ENCODE measurements around the gene TBC1D3B. TPM values are rescaled to one million over a fixed set of nuclear protein-coding genes. Genes with fewer than 3 reads are reported as not detected.
"Not testable (repeated sequence)": the region's sequence is repeated elsewhere in the genome, so short reads cannot be mapped to it uniquely, and the experiment has no call there.

The TBC1D3B gene
- total RNA-seq, 1 donor from 2014 or later: 1.9 TPM

- DNase-seq: no peak
Measured at GRCh38 chr17:36127911-36128310, 48.5 kb downstream of the TBC1D3B start.

GRCh38 chr17:36127199-36127893 lies 49.1 kb downstream of the TBC1D3B start:
- DNase-seq: no peak

- no peak for DNase-seq
Measured at GRCh38 chr17:36124879-36125824, 51.3 kb downstream of the TBC1D3B start.

- DNase-seq: no peak
Measured at GRCh38 chr17:36123431-36123830, 53.0 kb downstream of the TBC1D3B start.

GRCh38 chr17:36121099-36121498 lies 55.3 kb downstream of the TBC1D3B start:
- not testable (repeated sequence) for DNase-seq

GRCh38 chr17:36120221-36120620 lies 56.2 kb downstream of the TBC1D3B start:
- no peak for DNase-seq

- DNase-seq: no peak
Measured at GRCh38 chr17:36118477-36119353, 57.7 kb downstream of the TBC1D3B start.

- DNase-seq: no peak
Measured at GRCh38 chr17:36117505-36118382, 58.7 kb downstream of the TBC1D3B start.

Other genes starting within 250 kb of the TBC1D3B start
- 0.62 TPM for gene RDM1, start 245.9 kb downstream of the TBC1D3B start, total RNA-seq
- gene LYZL6, start 232.9 kb downstream of the TBC1D3B start, total RNA-seq: not detected
- not detected for gene CCL16, start 195.1 kb downstream of the TBC1D3B start, total RNA-seq
- gene CCL14, start 189.9 kb downstream of the TBC1D3B start, total RNA-seq: not detected
- gene CCL15, start 175.1 kb downstream of the TBC1D3B start, total RNA-seq: not detected
- gene CCL23, start 158.7 kb downstream of the TBC1D3B start, total RNA-seq: not detected
- gene CCL18, start 112.4 kb downstream of the TBC1D3B start, total RNA-seq: not detected
- gene CCL3, start 86.5 kb downstream of the TBC1D3B start, total RNA-seq: 7.2 TPM
- gene CCL4, start 72.8 kb downstream of the TBC1D3B start, total RNA-seq: 4.1 TPM
- 4.8 TPM for gene CCL3L1, start 20.1 kb upstream of the TBC1D3B start, total RNA-seq
- gene CCL4L2, start 34.4 kb upstream of the TBC1D3B start, total RNA-seq: 17.3 TPM
- gene TBC1D3I, start 87.9 kb upstream of the TBC1D3B start, total RNA-seq: 0.62 TPM
- not detected for gene TBC1D3G, start 147.2 kb upstream of the TBC1D3B start, total RNA-seq
- not detected for gene TBC1D3H, start 211.8 kb upstream of the TBC1D3B start, total RNA-seq

All from occipital lobe (tissue), 2 donors.